GM21367 (cell line): ENCODE measurements around the gene CACNA2D3.
"Not testable (repeated sequence)": the region's sequence is repeated elsewhere in the genome, so short reads cannot be mapped to it uniquely, and the experiment has no call there.

Experiments used
- ATAC-seq: cut with Tn5 transposase; IDR thresholded peaks from one replicate; pipeline ENCODE4 v1.9.1; 2021; ENCODE audit not compliant: unreplicated experiment

Gene CACNA2D3

DNA sequence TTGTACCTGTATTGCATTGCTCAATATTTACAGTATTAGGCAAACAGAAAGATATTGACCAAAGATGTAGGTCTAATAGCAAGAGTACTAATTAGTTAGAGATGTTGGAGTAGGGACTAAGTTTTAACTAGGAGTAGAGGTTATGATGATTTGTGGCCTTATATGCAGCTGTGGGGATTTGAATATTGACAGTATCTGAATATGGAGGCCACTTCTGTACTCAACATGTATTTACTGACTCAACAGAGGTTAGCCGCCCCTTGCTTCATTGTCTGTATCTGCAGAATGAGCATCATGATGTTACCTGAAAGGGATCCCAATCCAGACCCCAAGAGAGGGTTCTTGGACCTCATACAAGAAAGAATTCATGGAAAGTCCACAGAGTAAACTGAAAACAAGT lies 855.1 kb downstream of the CACNA2D3 start:
- no peak for ATAC-seq

DNA sequence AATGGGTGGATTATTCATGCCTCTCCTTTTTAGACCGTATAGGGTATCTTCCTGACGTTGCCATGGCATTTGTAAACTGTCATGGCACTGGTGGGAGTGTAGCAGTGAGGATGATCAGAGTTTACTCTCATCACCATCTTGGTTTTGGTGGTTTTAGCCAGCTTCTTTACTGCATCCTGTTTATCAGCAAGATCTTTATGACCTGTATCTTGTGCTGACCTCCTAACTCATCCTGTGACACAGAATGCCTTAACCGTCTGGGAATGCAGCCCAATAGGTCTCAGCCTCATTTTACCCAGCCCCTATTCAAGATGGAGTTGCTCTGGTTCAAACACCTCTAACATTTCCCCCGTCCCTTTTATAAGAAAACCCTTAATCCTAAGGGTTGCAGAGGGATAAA lies 855.6 kb downstream of the CACNA2D3 start:
- not testable (repeated sequence) for ATAC-seq

DNA sequence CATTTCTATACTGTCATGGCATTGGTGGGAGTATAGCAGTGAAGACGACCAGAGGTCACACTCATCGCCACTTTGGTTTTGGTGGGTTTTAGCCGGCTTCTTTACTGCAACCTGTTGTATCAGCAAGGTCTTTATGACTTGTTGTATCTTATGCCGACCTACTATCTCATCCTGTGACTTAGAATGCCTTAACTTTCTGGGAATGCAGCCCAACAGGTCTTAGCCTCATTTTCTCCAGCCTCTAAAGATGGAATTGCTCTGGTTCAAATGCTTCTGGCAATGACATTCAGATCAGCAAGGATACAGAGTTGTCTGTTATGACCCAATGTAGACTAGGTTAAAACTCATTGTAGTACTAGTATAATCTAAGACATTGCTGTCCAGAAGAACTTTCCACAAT lies 860.5 kb downstream of the CACNA2D3 start:
- ATAC-seq, result no peak

DNA sequence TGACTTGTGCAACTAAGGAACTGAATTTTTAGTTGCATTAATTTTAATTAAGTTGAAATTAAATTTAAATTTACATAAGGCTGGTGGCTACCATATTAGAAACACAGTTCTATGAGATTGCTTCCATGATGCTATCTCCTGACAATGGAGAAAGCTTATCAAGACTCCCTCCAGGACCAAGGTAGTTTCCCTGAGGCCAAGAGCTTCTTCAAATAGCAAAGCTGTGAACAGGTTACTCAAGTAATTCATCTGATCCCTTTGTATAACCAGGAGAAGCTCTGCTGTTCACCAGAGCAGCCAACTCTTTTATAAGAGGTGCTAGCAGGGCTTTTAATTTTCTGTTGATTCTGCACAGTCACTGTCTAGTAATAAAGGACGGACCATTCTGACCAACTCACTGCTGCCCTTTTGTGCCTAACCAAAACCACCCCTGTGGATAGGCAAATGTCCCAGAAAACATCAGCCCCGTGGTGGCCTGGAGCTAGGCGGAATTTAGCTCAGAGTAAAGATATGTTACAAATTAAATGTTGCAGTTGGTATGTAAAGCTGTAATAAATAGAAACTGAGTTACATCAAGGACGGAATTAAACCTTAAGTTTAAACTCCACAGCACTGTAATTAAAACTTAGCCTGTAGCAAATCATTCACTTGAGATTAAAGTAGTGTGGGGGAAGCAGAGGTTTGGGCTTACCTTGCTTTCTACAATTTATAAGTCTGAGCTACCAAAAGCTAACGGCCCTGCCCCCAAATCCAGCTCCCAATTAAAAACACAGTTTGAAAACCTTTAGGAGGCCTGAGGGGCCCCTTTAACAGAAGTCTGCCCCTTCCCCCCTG lies 861.1 kb downstream of the CACNA2D3 start:
- ATAC-seq, result no peak

DNA sequence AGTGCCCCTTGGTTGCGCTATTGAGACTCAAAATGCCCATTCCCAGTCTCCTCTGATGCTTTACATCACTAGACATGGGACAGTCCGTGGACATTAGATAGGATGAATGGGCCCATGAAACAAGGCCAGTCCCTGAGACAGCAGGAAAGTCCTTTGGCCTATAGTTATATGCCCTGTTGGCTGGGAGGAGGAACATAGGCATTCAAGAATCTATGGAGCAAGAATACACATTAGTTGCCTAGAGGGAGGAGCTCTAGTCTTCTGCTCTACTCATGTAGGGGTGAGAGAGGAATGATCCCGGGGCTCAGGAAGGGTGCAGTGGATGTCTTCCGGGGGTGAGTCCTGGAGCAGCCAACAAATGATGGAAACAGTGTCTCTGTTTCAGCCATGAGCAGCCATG lies 863.5 kb downstream of the CACNA2D3 start:
- ATAC-seq, result no peak

GRCh38 chr3:54986294-54986693 lies 863.9 kb downstream of the CACNA2D3 start:
- no peak for ATAC-seq

DNA sequence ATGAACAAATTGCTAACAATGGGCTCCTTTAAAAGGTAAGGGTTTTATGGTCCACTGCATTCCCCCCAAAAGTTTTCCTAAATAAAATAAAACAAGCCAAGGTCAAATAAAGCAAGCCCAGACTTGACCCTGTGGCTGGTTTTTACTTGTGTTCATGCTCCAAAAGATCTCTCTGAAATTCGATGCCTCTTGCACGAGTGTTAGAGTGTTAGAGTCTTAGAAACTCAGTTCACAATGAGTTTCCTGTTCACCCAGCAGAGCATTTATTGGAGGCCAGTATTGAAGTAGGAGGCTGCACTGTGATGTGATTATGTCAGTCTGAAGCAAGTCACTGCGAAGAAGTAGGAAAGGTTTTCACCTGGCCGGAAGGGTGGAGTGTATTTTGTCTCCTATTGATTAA lies 865.4 kb downstream of the CACNA2D3 start:
- no peak for ATAC-seq

DNA sequence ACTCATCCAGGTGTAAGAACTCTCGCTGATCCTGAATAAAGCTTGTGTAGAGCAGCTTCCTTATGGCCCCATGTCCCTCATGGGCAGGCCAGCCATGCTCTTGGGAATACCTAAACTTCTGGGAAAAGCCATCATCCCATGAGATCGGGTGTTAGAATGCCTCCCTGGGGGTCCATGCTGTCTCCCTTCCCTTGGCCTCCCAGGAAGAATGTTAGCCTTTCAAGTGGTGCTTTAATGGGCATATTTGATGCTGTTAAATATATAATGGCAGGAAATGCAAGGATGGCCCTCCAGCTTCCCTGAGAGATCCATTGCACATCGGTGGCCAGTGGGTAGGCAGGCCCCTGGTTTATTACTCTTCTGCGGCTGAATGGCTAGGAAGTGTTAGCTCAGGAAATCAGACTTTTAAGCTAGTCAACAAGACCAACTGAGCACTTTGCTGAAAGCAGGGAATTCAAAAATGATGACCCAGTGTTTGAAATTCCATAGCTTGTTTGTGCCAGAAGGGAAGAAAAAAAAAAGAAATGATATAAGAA lies 866.0 kb downstream of the CACNA2D3 start:
- no peak for ATAC-seq

- ATAC-seq, result no peak
Observed at GRCh38 chr3:54988838-54989630, 866.7 kb downstream of the CACNA2D3 start.

DNA sequence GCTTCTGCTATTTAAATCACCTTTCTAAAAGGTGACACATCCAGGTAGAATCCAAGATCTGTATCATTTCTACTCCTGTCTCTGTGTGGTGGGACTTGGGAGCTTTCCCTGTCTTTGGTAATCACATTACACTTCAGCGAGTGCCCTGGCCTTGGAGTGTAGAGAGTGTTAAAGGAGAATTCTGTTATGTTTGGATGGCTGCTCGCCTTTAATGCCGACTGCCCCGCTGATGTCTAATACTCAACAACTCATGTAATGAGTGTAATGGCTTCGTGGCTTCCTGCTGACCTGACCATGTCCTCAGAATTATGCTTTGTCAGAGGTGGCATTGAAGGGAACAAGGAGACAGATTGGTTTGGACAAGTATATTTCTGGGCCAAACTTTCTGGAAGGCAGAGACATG lies 871.8 kb downstream of the CACNA2D3 start:
- ATAC-seq, result no peak

DNA sequence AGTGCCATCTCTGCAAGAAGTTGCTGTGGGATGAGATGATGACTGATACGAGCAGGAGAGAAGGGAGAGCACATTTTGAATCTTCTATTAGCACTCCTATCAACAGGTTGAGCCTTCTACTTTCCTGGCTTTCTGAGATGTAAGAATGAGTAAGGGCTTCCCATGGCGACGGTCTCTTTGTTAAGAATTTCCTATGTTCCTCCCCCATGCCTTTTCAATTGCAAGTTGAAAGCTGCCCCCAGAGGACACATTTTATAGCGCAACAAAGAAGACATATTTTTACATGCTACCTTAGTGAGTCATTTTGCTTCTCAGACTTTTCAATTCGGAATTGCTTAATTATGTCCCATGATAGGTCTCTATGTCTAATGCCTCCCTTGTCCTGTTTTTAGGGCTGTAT lies 876.8 kb downstream of the CACNA2D3 start:
- no peak for ATAC-seq

- no peak for ATAC-seq
Observed at GRCh38 chr3:54999811-55000210, 877.5 kb downstream of the CACNA2D3 start.

DNA sequence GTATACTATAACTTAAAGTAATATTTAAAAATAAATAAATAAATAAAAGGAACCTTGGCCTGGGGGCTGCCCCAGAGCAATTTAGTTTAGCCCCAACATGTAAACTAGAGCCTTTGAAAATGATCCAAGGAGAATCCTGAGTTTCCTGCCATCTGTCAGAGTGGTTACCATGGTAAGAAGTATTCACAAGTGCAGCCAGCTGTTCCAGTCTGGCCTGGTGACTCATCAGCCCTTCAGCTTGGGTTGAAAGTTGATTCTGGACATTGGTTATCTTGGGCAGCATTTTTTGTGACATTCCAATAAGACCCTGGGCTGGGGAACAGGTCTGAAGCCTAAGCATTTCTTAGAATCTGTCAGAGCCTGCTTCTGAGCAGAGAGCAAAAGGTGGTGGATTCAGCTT lies 878.2 kb downstream of the CACNA2D3 start:
- no peak for ATAC-seq

- ATAC-seq, result no peak
Observed at GRCh38 chr3:55000953-55001352, 878.6 kb downstream of the CACNA2D3 start.

DNA sequence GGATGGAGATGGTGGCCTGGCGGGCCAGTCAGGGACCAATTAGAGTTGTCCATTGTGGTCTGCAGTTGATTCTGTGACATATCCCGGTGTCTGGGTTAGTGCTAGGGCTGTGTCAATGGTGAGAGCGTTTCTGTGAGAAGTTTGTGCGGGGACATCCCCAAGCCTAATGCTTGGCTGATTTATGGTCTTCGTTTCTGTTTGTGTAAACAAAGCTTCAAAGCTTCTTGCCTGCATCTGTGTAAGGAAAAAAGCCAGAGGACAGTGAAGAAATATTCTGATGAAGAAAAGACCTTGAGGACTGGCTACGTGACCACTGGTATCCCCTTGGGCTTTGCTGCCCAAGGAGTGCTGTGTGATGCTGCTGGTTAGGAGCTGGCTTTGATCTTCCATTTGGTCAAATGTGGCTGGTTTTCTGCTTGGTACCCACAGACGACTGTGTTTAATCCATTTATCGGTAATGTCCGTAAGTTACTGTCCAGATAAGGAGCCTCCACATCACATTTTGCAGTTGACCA lies 880.1 kb downstream of the CACNA2D3 start:
- ATAC-seq, result no peak

DNA sequence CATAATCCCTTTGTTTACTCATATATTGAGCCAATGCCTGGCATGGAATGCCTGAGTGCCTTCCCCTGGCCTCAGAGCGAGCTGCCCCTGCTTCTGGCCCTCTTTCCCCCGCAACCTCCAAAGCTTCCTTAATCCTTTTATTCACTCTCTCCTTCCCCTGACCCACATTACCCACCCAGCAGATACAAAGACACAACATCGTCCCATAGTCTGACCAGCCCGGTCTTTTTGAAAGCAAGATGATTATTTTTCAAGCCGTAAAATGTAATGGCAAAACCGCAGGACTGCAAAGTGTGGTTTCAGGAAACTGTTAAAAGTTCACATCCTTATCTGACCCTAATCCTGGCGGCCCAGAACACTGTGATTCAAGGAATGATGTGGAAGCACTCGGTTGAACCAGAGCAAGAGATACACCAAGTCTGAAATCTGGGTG lies 883.9 kb downstream of the CACNA2D3 start:
- ATAC-seq, result no peak

DNA sequence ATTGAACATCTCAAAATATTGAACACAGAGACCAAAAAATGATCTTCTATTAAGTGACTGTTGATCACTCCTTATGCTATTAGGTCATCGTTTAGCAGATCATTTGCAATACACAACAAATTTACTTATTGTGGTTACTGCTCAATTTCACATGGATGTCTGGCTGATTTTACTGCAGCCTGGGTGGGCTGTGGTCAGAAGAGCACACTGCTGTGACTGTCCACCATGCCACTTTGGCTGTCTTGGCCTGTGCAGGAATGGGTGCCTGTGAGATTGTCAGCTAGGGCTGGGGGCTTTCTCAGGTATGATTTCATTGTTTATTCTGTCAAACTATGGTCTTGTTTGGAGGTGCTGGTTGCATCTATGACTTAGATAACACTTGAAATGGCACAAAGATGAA lies 885.6 kb downstream of the CACNA2D3 start:
- no peak for ATAC-seq

GRCh38 chr3:55009372-55009771 lies 887.0 kb downstream of the CACNA2D3 start:
- no peak for ATAC-seq

DNA sequence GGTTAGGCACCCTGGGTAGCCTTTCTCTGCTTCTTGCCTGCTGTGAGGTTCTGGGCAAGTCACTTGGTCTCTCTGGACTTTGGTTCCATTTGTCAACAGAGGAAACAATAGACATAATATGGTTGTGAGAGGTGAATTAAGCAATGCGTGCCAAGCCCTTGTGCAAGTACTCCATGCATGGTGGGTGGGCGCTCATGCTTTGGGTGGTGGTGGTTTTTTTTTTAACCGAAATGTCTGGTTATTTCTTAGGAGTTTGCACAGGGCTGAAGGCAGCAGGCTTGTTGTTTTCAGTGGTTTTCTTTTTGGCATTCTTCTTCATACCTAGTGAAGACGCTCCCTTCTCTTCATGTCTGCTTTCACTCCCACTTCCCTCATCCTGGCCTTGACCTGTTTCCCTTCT lies 889.7 kb downstream of the CACNA2D3 start:
- no peak for ATAC-seq

- ATAC-seq, result no peak
Observed at GRCh38 chr3:55013145-55013925, 891.0 kb downstream of the CACNA2D3 start.

GRCh38 chr3:55014081-55014480 lies 891.7 kb downstream of the CACNA2D3 start:
- no peak for ATAC-seq
